Measurements from ENCODE around the gene FGF2. TPM values are rescaled to one million over a fixed set of nuclear protein-coding genes. Genes with fewer than 3 reads are reported as not detected.

FGF2 gene
- total and polyA plus RNA-seq, 12 donors: 0.85 to 5.3 (median 2.6) TPM

GRCh38 chr4:122875949-122876348, 49.3 kb downstream of the FGF2 start:
- WGBS, 4 donors: 79 to 85% (median 81%) methylated on average over 5 of the region's 5 CpGs

GRCh38 chr4:122876456-122876855, 49.8 kb downstream of the FGF2 start:
- DNase-seq: no peak
- intact Hi-C loops (cut with DNase I): no loop called here
- Histone ChIP-seq H3K27me3 (no peaks in the 10 kb centered on the region), H3K4me3 (no peak overlapping the region), H3K36me3 (replicated peaks in 1 of 2) (no peaks in the 10 kb centered on the region), H3K4me1 (replicated peaks in 1 of 2) (no peaks in the 10 kb centered on the region), H3K27ac (no peak overlapping the region), H3K9me3 (replicated peaks in 1 of 3) (no peaks in the 10 kb centered on the region)
- TF ChIP-seq CTCF (IDR thresholded peaks at IDR 0.05): no peak
- TF ChIP-seq POLR2A (IDR thresholded peaks at IDR 0.05): no peak
- 80 to 90% (median 85%) methylated on average over 3 of the region's 3 CpGs for WGBS, 4 donors

More at GRCh38 chr4:122875949-122876348, 49.3 kb downstream of the FGF2 start:
- H3K27me3 ChIP-seq: no peaks in the 10 kb centered on the region
- no peak for TF ChIP-seq CTCF (IDR thresholded peaks at IDR 0.05)
- no peak for TF ChIP-seq POLR2A (IDR thresholded peaks at IDR 0.05)
- H3K27ac ChIP-seq: no peak overlapping the region
- no peak overlapping the region for H3K4me3 ChIP-seq
- H3K4me1 ChIP-seq (replicated peaks in 1 of 2): no peaks in the 10 kb centered on the region
- no peaks in the 10 kb centered on the region for H3K36me3 ChIP-seq (replicated peaks in 1 of 2)
- no peaks in the 10 kb centered on the region for H3K9me3 ChIP-seq (replicated peaks in 1 of 3)
- no peak for DNase-seq
- intact Hi-C loops (cut with DNase I): no loop called here

GRCh38 chr4:122879001-122879400, 52.4 kb downstream of the FGF2 start:
- H3K36me3 ChIP-seq (replicated peaks in 1 of 2): no peaks in the 10 kb centered on the region

GRCh38 chr4:122882857-122883735, 56.5 kb downstream of the FGF2 start:
- TF ChIP-seq CTCF (IDR thresholded peaks at IDR 0.05) (no peak), POLR2A (IDR thresholded peaks at IDR 0.05) (no peak)
- no peak for DNase-seq
- 86 to 91% (median 88%) methylated on average over 5 of the region's 5 CpGs for WGBS, 4 donors
- Histone ChIP-seq H3K4me1 (replicated peaks in 1 of 2) (no peaks in the 10 kb centered on the region), H3K27ac (no peak overlapping the region), H3K27me3 (no peaks in the 10 kb centered on the region), H3K9me3 (replicated peaks in 1 of 3) (no peaks in the 10 kb centered on the region), H3K36me3 (replicated peaks in 1 of 2) (no peaks in the 10 kb centered on the region), H3K4me3 (no peak overlapping the region)
- intact Hi-C loops (cut with DNase I): no loop called here

More at GRCh38 chr4:122879001-122879400, 52.4 kb downstream of the FGF2 start:
- no peaks in the 10 kb centered on the region for H3K4me1 ChIP-seq (replicated peaks in 1 of 2)
- H3K27ac ChIP-seq: no peak overlapping the region
- H3K4me3 ChIP-seq: no peak overlapping the region
- no peak for DNase-seq
- intact Hi-C loops (cut with DNase I): no loop called here
- no peak for TF ChIP-seq CTCF (IDR thresholded peaks at IDR 0.05)
- no peak for TF ChIP-seq POLR2A (IDR thresholded peaks at IDR 0.05)
- H3K9me3 ChIP-seq (replicated peaks in 1 of 3): no peaks in the 10 kb centered on the region
- no peaks in the 10 kb centered on the region for H3K27me3 ChIP-seq
